ENCODE results near the gene GLT8D2.
"Not testable (repeated sequence)": the region's sequence is repeated elsewhere in the genome, so short reads cannot be mapped to it uniquely, and the experiment has no call there.

Gene GLT8D2

DNA sequence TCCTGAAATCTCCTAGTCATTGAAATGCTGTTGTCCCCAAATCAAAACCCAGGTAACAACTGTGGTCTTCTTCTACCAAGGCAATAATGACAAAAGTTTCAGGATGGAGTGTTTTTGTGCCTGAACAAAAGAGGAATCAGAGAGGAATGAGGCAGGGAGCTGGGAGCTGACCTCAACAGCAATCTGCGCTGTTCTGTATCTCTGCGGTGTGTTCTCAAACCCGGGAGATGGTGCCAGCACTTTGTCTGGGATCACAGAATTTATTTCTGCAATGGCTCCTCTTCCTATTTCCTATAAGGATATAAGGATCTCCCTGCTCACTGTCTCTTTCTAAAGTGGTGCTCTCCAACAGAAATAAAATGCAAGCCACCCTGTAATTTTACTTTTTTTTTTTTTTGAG, 449 bp upstream of the GLT8D2 start:
- DNase-seq (ENCODE audit: low read depth), result no peak

DNA sequence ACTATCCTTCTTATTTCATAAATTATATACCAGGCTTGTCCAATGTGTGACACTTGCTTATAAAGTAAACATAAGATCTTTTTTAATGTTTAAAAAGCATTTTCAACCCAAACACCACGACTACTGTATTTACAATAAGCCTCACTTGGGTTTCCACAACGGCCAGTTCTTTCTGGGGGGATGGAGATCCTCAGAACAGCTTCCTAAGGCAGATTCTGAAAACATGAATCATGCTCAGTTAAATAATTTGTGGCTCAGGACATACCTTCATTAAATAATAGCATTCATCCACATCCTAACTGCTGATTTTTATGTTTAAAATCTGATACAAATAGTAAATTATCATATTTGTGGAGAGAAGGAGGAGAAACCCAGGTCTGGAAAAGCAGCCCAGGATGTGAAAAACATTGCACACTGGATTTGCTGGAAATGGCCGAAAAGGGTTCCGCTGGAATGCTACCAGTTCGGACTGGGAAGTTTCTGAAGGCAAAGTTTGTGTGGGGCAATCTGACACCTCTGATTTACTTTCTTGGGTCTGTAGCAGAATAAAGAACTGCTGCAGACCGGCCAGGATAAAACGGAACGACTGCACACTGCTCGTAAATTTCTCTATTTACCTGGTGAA, 597 bp downstream of the GLT8D2 start:
- DNase-seq (ENCODE audit: low read depth), result no peak

DNA sequence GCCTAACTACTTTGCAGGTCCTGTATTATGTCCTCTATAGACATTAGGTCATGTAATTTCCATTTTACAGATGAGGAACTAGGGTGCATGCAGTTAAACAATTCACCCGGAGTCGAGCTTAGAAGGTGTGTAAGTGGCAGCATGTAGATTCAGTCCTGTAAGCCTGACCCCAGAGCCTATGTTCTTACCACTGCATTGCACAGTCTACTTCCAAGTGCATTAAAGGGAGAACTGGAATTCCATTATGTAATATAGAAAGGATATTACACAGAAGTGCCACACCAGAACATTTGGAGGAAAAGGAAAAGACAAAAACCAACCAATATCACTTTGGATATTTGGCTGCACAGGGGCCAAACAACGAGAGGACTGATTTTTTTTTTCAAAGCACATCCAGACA, 1.2 kb downstream of the GLT8D2 start:
- no peak for DNase-seq (ENCODE audit: low read depth)

DNA sequence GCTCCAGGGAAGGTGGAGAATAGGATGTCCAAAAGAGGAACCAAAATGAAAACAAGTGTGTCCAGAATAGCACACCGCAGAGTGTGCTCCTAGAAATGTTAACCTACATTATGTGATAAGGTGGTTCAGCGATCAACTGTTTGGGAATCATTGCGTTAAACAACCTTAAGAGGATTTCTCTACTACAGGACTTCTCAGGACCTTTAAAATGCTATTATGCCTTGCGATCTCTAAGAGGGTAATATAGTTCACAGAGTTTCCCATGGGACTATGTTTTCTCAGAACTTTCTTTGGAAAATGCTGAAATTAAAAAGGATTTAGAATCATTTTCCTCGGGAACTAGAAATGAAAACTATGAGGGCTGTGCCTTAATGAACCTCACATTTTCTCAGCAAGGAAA, 1.8 kb downstream of the GLT8D2 start:
- no peak for DNase-seq (ENCODE audit: low read depth)

DNA sequence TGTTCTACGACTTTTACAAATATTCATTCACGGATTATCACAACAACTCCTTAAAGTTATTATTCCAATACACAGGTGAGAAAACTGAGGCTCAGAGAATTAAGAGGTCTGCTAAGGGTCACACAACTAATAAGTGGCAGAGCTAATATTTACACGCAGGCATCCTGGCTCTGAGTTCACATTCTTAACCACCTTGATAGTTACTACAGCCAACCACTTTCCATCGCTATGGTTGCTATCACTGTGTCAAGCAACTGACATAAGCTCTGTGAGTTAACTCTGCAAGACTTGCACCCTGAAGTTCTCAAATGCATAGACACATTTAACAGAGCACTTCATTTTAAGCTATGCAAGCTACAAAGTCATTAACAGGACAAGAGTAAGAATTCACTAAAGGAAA, 3.7 kb downstream of the GLT8D2 start:
- no peak for DNase-seq (ENCODE audit: low read depth)

DNA sequence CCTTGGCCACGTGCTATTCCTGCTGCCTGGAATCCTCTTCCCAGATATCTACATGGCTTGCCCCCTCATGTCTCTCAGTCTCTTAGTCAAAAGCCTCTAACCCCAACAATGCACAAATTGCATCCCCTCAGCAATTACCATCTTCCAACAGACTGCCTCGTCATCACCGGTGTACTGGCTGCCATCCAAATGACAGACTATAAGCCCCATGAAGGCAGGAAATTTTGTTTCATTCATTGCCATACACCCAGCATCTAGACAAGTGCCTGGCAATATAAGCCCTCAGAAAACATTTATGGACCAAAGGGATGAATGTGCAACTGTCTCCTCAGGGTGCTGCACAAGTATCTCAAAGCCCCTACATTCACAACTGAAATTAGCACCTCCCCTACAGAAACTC, 5.8 kb downstream of the GLT8D2 start:
- no peak for DNase-seq (ENCODE audit: low read depth)

DNA sequence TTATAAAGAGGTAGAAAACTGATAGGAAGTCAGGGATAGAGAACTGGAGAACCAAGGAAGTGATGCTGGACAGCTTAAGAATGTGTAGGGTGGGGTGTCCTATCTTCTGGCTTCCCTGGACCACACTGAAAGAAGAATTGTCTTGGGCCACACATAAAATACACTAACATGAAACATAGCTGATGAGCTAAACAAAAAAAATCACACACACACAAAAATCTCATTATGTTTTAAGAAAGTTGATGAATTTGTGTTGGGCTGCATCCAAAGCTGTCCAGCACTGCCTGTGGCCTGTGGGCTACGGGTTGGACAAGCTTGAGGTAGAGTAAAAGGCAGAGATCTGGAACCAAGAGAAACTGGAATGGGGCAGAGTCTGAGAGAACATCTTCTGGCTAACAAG, 7.4 kb downstream of the GLT8D2 start:
- no peak for DNase-seq (ENCODE audit: low read depth)

DNA sequence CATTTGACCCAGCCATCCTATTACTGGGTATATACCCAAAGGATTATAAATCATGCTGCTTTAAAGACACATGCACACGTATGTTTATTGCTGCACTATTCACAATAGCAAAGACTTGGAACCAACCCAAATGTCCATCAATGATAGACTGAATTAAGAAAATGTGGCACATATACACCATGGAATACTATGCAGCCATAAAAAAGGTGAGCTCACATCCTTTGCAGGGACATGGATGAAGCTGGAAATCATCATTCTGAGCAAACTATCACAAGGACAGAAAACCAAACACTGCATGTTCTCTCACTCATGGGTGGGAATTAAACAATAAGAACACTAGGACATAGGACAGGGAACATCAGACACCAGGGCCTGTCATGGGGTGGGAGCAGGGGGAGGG, 10.2 kb downstream of the GLT8D2 start:
- not testable (repeated sequence) for DNase-seq (ENCODE audit: low read depth)

DNA sequence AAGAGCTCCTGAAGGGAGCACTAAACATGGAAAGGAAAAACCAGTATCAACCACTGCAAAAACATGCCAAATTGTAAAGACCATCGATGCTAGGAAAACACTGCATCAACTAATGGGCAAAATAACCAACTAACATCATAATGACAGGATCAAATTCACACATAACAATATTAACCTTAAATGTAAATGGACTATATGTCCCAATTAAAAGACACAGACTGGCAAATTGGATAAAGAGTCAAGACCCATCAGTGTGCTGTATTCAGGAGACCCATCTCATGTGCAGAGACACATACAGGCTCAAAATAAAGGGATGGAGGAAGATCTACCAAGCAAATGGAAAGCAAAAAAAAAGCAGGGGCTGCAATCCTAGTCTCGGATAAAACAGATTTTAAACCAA, 13.8 kb downstream of the GLT8D2 start:
- DNase-seq (ENCODE audit: low read depth), result not testable (repeated sequence)

DNA sequence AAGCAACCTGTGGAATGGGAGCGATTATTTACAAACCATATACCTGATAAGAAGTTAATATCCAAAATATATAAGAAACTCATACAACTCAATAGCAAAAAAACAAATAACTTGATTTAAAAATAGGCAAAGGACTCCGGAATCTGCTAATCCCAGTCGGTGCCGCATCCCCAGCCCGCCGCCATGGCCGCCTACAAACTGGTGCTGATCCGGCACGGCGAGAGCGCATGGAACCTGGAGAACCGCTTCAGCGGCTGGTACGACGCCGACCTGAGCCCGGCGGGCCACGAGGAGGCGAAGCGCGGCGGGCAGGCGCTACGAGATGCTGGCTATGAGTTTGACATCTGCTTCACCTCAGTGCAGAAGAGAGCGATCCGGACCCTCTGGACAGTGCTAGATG, 19.4 kb downstream of the GLT8D2 start:
- not testable (repeated sequence) for DNase-seq (ENCODE audit: low read depth)

DNA sequence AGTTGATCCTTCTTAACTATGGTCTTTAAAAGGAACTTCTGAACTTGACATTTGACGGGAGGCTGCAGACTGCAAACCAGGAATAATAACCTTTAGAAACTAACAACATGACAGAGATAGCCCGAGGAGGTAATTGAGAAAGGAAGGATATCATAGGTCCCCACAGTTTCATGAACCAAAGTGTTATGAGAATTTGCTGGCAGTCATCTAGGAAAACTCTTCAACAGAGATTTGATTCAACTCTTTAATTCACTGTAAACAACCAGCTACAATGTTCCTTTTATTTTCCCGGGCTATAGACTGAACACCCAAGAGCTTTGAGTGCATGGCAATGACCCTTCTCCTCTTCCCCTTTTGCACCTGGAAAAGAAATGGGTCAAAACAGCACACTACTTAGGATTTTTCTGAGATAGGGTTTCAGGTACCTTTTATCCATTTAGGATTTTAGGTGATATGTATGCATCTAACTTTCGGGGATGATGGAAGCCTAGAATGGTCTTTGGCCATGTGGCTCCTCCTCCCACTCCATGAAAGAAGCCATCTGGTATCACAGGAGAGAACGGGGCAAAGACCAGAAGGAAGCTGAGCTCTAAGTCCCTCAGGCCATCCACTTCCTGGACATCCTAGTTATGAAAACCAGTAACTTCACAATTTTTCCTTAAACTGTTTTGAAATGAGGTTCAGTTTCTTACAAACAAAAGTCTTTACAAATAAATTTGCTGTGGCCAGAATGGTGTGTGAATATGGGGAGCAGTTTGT, 23.0 kb downstream of the GLT8D2 start:
- DNase-seq (ENCODE audit: low read depth), result no peak

DNA sequence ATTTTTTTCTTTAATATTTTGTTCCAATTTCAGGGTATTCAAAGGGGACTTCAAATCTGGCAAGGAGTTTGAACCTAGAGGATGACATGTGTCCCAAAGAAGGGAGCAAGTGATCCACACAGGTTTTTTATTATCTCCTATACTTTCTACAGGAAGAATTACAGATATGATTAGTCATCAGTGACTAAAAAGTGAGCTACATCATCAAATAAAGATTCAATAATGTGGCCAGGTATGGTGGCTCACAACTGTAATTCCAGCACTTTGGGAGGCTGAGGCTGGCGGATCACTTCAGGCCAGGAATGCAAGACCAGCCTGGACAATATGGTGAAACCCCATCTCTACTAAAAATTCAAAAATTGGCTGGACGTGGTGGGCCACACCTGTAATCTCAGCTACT, 24.2 kb downstream of the GLT8D2 start:
- DNase-seq (ENCODE audit: low read depth), result no peak

DNA sequence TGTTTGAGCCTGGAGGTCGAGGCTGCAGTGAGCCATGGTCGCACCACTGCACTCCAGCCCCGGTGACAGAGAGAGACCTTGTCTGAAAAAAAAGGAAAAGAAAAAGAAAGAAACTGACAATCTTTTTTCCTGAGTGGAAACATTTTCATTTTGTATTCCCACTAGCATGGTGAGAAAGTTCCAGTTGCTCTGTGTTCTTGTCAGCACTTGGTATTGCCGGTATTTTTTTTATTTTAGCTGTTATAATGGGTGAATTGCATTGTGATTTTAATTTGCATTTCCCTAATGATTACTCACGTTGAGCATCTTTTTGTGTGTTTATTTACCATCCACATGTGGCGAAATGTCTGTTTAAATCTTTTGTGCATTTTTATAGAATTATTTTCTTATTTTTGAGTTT, 25.6 kb downstream of the GLT8D2 start:
- DNase-seq (ENCODE audit: low read depth), result no peak

DNA sequence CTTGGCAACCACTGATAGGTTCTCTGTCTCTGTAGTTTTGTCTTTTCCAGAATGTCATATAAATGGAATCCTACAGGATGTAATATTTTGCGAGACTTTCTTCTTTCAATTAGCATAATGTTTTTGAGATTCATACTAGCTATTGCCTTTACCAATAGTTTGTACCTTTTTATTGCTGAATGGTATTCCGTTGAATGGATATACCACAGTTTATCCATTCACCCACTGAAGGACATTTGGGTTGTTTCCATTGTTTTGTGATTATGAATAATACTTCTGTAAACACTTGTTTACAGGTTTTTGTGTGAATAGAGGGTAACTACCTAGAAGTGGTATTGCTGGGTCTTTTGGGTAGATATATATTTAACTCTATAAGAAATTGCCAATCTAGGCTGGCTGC, 26.3 kb downstream of the GLT8D2 start:
- DNase-seq (ENCODE audit: low read depth), result no peak

DNA sequence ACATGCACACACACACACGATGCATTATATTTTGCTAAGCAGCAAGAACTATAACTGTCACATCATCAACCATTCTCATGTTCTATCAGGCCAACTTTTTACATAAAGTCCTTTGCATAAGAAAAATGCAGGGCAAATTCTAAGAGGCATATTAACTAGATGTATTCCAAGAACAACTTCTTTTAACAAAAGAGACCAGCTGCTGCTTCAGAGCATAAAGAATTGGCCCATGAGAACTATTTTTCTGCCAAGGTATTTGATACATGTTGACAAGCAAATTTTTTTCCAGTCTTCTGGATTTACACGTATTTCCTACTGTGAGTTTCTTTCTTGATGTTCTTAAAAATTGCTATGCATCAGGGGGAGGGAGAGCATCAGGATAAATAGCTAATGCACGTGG, 27.2 kb downstream of the GLT8D2 start:
- DNase-seq (ENCODE audit: low read depth), result no peak

DNA sequence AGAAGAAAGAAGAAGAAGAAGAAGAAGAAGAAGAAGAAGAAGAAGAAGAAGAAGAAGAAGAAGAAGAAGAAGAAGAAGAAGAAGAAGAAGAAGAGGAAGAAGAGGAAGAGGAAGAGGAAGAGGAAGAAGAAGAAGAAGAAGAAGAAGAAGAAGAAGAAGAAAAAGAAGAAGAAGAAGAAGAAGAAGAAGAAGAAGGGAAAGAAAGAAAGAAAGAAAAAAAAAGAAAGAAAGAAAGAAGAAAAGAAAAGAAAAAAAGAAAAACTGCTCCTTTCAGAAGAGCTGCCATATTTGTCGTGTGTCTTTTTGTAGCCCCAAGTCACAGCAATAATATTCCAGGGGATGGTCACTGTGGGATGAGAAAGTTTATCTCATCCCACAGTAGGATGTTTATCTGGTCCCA, 28.1 kb downstream of the GLT8D2 start:
- DNase-seq (ENCODE audit: low read depth), result not testable (repeated sequence)

DNA sequence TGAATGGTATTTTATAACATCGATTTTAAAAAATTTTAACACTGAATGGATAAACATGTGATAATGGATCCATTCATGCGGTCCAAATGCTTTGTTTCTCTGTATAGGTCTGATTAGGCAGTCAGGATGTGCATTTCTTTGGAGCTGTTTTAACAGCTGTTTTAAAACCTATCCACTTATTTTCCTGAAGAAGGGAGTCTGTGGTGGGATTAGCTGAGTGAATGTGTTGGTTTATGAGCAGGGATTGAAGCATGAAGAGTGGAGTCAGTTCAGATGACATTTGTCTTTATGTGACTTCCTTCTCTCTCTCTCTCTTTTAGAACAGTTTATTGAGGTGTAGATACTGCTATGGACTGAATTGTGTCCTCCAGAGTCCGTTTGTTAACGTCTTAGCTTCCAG, 37.7 kb downstream of the GLT8D2 start:
- no peak for DNase-seq (ENCODE audit: low read depth)

DNA sequence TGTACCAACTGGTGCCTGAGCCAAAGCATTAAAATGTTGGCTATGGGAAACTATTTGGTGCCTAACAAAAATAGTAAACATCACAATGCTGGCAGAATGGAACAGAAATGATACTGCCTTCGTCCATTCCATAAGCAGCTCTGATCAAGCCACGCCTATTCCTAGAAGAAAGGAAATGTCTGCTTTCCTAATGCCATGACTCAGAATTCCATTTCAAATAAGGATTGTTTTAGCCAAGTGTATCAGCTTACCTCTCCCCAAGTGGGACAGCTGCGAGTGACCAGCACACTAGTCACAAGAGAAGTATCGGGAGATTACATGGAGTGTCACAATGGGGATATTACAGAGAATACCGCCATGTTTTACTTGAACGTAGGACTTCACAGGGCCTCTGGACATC, 38.7 kb downstream of the GLT8D2 start:
- no peak for DNase-seq (ENCODE audit: low read depth)

DNA sequence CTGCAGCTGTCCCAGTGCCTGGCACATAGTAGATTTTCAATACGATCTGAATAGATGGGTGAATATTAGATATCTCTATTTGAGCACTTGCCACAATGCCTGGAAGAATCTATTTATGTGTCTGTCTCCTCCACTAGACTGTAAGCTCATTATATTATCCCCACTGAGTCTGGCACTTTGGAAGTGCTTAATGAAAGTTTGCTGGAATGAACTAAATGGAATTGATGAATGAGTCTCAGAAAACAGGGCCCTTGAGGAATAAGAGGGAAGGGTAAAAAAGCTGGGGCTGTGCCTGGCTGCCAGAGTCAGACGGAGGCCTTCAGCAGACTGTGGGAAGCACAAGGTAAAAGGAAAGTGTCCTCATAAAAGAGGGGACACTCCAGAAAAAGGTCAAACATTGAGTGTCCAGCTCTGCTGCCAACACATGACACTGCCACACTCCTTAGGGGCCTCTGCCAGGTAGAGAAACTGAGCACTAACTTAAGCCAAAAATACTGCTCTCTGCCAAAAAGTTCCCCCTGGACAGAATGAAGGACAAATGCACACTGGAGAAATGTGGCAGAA, 39.3 kb downstream of the GLT8D2 start:
- no peak for DNase-seq (ENCODE audit: low read depth)

DNA sequence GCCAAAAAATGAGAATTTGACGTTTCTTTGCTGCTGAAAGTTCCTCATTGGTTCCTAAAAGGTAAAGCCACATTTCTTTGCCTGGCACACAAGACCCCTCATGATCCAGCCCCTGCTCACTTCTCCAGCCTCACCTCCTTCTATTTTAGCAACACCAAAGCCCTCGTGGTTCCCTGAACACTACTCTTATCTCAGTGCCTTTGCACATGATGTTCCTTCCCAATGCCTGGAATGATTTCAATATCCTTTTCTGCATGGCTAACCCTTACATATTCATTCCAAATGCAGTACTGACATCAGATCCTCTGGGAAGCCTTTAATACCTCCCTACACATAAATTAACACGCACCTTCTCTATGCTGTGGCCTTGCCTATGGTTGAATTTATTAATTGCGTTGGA, 39.9 kb downstream of the GLT8D2 start:
- no peak for DNase-seq (ENCODE audit: low read depth)

DNA sequence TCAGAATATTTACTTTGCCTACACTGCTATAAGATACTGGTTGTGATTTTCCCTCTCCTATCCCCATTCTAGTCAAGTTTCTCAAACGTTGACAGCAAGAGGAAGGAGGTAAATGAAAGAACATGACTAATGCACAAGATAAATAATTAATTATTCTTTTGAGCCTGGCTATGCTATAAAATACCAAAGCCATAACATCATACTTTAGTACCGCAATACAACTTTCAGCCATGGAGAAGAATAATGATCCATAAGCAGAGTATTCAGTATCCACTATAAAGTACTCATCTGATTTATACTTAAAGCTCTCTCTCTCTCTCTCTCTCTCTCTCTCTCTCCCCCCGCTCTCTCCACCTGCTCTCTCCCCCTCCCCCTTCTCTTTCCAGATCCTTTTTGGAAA, 43.1 kb downstream of the GLT8D2 start:
- no peak for DNase-seq (ENCODE audit: low read depth)

DNA sequence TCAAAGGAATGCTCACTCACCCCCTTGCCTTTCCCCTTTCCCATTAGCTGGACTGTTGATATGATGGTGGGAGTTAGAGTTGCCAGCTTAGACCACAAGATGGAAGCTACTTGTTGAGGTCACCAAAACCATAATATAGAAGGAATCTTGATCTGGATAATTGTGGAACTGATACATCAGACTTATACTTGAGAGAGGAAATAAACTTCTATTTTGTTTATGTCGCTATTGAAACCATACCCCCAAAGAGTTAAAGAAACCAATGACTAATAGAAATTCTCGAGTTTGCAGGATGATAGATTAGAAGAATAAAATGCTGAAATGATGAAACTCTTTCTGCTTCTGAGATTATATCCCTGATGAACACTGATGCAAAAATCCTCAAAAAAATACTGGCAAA, 46.4 kb downstream of the GLT8D2 start:
- no peak for DNase-seq (ENCODE audit: low read depth)

DNA sequence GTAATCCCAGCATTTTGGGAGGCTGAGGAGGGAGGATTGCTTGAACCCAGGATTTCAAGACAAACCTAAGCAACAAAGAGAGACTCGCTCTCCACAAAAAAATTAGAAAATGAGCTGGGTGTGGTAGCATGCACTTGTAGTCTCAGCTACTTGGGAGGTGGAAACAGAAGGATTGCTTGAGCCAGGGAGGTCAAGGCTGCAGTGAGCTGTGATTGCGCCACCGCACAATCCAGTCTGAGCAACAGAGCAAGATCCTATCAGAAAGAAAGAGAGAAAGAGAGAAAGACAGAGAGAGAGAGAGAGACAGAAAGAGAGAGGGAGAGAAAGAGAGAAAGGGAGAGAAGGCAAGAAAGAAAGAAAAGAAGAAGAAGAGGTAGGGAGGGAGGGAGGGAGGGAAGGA, 47.3 kb downstream of the GLT8D2 start:
- no peak for DNase-seq (ENCODE audit: low read depth)
